SK-N-SH treated with all-trans-retinoic acid at 6 μM for 48 hours (cell line): Measurements from ENCODE around the gene PFAS.

ENCODE experiments used
- ATAC-seq: fragments of 200-7000 bp; cut with Tn5 transposase; 3 replicates; pipeline ENCODE4 v1.9.1; 2020; ENCODE audit warnings: mild to moderate bottlenecking, moderate library complexity
- ARNTL ChIP-seq: fragments of 450-650 bp; formaldehyde crosslinking; IDR thresholded peaks from 2 replicates; pipeline ENCODE4 v1.5.0; 2020; ENCODE audit warnings: low read depth, mild to moderate bottlenecking, moderate library complexity, borderline replicate concordance
- BACH2 ChIP-seq: fragments of 250-450 bp; sonication (Bioruptor Pico); IDR thresholded peaks from 2 replicates; pipeline ENCODE4 v1.9.0; 2021; ENCODE audit warnings: mild to moderate bottlenecking, borderline replicate concordance
- CREB5 ChIP-seq: fragments of 250-450 bp; sonication (Bioruptor Pico); IDR thresholded peaks from 2 replicates; pipeline ENCODE4 v1.5.1; 2020; ENCODE audit warnings: low read depth, mild to moderate bottlenecking, moderate library complexity
- CSDC2 ChIP-seq: fragments of 250-450 bp; sonication (Bioruptor Pico); IDR thresholded peaks from 2 replicates; pipeline ENCODE4 v1.5.0; 2020; ENCODE audit warnings: mild to moderate bottlenecking, moderate library complexity
- ESRRG ChIP-seq: fragments of 250-450 bp; sonication (Bioruptor Pico); IDR thresholded peaks from 2 replicates; pipeline ENCODE4 v1.6.1; 2021; ENCODE audit warnings: mild to moderate bottlenecking
- ISL1 ChIP-seq: fragments of 250-450 bp; sonication (Bioruptor Pico); IDR thresholded peaks from 2 replicates; pipeline ENCODE4 v2.1.2; 2022; ENCODE audit warnings: mild to moderate bottlenecking, moderate library complexity
- OSR1 ChIP-seq: fragments of 250-450 bp; sonication (Bioruptor Pico); IDR thresholded peaks from 2 replicates; pipeline ENCODE4 v1.8.0; 2022; ENCODE audit warnings: moderate library complexity, mild to moderate bottlenecking, inconsistent platforms
- PATZ1 ChIP-seq: fragments of 250-450 bp; sonication (Bioruptor Pico); IDR thresholded peaks from 2 replicates; pipeline ENCODE4 v1.8.0; 2020; ENCODE audit warnings: mild to moderate bottlenecking, moderate library complexity, borderline replicate concordance
- POU6F1 ChIP-seq: fragments of 250-450 bp; sonication (Bioruptor Pico); IDR thresholded peaks from 2 replicates; pipeline ENCODE4 v1.8.0; 2021; ENCODE audit warnings: low read depth, mild to moderate bottlenecking, moderate library complexity, borderline replicate concordance
- PPARA ChIP-seq: fragments of 250-450 bp; sonication (Bioruptor Pico); IDR thresholded peaks from 2 replicates; pipeline ENCODE4 v1.5.0; 2020; ENCODE audit warnings: mild to moderate bottlenecking, borderline replicate concordance
- RARB ChIP-seq: fragments of 250-450 bp; sonication (Bioruptor Pico); IDR thresholded peaks from 2 replicates; pipeline ENCODE4 v1.8.0; 2021; ENCODE audit warnings: mild to moderate bottlenecking, moderate library complexity
- SNAI2 ChIP-seq: fragments of 250-450 bp; sonication (Bioruptor Pico); IDR thresholded peaks from 2 replicates; pipeline ENCODE4 v1.5.0; 2020; ENCODE audit warnings: mild to moderate bottlenecking, moderate library complexity
- TCF4 ChIP-seq: fragments of 250-450 bp; sonication (Bioruptor Pico); IDR thresholded peaks from 2 replicates; pipeline ENCODE4 v1.8.0; 2021; ENCODE audit warnings: mild to moderate bottlenecking, moderate library complexity, borderline replicate concordance
- TOX ChIP-seq: fragments of 250-450 bp; sonication (Bioruptor Pico); IDR thresholded peaks from 2 replicates; pipeline ENCODE4 v1.8.0; 2021; ENCODE audit warnings: mild to moderate bottlenecking, moderate library complexity, borderline replicate concordance
- TSHZ2 ChIP-seq: fragments of 250-450 bp; sonication (Bioruptor Pico); IDR thresholded peaks from 2 replicates; pipeline ENCODE4 v1.5.0; 2020; ENCODE audit warnings: mild to moderate bottlenecking, moderate library complexity
- ZFP3 ChIP-seq: fragments of 250-450 bp; sonication (Bioruptor Pico); IDR thresholded peaks from 2 replicates; pipeline ENCODE4 v1.5.0; 2020; ENCODE audit warnings: mild to moderate bottlenecking, moderate library complexity
- ZFP30 ChIP-seq: fragments of 450-650 bp; formaldehyde crosslinking; IDR thresholded peaks from 2 replicates; pipeline ENCODE4 v1.5.0; 2022; ENCODE audit warnings: mild to moderate bottlenecking, moderate library complexity
- ZNF70 ChIP-seq: fragments of 450-650 bp; formaldehyde crosslinking; IDR thresholded peaks from 2 replicates; pipeline ENCODE4 v1.5.0; 2020; ENCODE audit warnings: mild to moderate bottlenecking, moderate library complexity
- ZNF8 ChIP-seq: fragments of 450-650 bp; formaldehyde crosslinking; IDR thresholded peaks from 2 replicates; pipeline ENCODE4 v1.5.0; 2020; ENCODE audit warnings: mild to moderate bottlenecking, moderate library complexity

Gene PFAS

DNA sequence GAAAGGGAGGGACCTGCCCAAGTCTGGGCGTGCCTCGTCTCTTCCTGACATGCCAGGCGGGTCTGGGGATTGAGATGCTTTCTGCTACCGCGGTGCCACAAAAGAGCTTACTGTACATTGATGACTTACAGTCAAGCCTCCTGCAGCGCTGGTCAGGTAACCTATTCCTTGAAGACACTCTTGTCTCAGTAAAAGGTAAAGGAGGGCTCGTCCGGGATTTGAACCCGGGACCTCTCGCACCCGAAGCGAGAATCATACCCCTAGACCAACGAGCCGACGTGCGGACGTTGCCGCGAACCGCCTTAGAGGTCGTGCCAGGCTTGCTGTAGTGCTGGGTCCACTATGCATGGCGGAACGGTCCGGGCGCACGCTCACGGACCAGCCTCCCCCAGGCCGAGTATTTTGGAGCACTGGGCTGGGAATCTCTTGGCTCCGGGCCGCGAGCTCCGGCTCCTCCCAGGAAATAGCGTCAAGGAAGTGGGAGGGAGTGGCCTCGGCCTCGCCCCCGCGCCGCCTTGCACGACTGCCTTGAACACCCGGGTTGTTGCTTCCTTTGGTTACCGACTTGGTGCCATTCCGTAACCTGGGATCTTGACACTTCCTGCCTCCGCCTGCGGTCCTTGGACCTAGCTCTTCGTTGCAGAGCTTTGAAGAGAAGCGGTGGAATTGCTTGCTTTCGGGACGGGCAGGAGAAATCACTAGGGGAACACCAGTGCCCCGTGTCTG is 26.3 kb upstream of the PFAS start:
- ATAC-seq, result peak; percentile 37
- TF ChIP-seq ZFP3 (CRISPR knock-in tag) (0 out of 2 replicates have a peak, but pooled peaks have one; percentile 52), ESRRG (CRISPR knock-in tag) (no peak), CSDC2 (no peak), PATZ1 (no peak), ARNTL (no peak), ZNF8 (CRISPR knock-in tag) (no peak), RARB (CRISPR knock-in tag) (no peak), ISL1 (CRISPR knock-in tag) (no peak), TOX (CRISPR knock-in tag) (no peak), PPARA (no peak), BACH2 (CRISPR knock-in tag) (no peak), CREB5 (CRISPR knock-in tag) (no peak), ZFP30 (no peak), OSR1 (CRISPR knock-in tag) (no peak), ZNF70 (CRISPR knock-in tag) (peak; percentile 26; the same call in 1 of the 2 replicates), POU6F1 (no peak), TCF4 (CRISPR knock-in tag) (no peak)

DNA sequence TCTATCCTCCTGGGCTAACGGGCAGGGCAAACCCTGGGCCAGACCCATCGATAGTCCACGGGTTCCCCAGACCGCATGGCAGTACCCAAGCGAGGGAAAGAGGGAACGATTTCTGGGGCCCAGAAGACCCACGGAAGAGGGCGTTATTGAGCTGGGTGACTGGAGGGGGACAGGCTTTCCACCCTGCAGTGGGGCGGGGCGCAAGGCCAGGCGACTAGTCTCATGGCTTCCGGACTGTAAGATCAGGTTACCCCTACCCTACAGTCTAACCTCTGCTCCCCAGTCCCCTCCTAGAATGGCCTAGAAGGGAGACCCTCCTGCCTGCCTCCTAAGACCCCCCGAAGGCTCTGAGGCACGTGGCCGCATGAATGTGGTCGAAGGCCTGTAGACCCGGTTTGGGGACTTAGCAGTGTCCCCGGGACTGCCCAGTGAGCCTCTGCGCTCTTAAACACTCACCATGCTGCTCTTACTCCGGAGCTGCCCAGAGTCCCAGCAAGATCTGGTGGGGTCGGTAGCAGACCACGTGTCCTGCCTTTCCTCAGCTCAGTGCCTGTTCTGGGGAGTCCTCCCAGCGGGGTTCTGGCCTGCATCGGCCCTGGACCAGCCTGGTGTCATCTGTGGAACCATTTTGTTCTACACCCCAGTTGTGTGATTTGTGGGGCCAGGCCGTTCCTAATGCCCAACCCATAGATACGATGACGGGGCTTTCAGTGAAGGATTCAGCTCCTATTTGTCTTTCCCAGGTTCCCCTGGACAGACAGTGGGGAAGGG is 25.5 kb upstream of the PFAS start:
- peak; percentile 3 for ATAC-seq
- TF ChIP-seq POU6F1 (no peak), ZNF70 (CRISPR knock-in tag) (no peak), ZFP30 (no peak), PPARA (no peak), CREB5 (CRISPR knock-in tag) (no peak), ISL1 (CRISPR knock-in tag) (no peak), ZNF8 (CRISPR knock-in tag) (no peak), BACH2 (CRISPR knock-in tag) (no peak), RARB (CRISPR knock-in tag) (no peak), TSHZ2 (no peak), CSDC2 (no peak), SNAI2 (no peak), OSR1 (CRISPR knock-in tag) (no peak)
